Endothelial cell of umbilical vein (primary cell): ENCODE data around the gene SOWAHD. TPM values are rescaled to one million over a fixed set of nuclear protein-coding genes. Genes with fewer than 3 reads are reported as not detected.

ENCODE experiments used
- BruUV-seq: library from RNA; stranded (reverse); fragments of 400-500 nt; replicated peaks from 2 replicates; lab custom pipeline; 2021; lab: Mats Ljungman, UMichigan
- CTCF ChIA-PET: fragments of 300-600, 350-600 bp; sonication (Branson Sonifier 250); formaldehyde crosslinking; loops from one replicate; lab custom pipeline; 2021; ENCODE audit warnings: antibody characterized with exemption, inconsistent platforms; lab: Charles Lee
- POLR2A ChIA-PET: fragments of 300-600, 350-600 bp; sonication (Branson Sonifier 250); formaldehyde crosslinking; loops from one replicate; lab custom pipeline; 2021; ENCODE audit warnings: antibody characterized with exemption, inconsistent platforms; lab: Charles Lee
- DNase-seq: peaks from one replicate; pipeline ENCODE4 v3.0.0-alpha.2; 2011; ENCODE audit warnings: low read depth, low spot score
- FAIRE-seq: peaks from 2 replicates; lab custom pipeline; 2011; peaks lifted over from hg19 to GRCh38; lab: Jason Lieb, UNC
- H2AFZ ChIP-seq: 2 replicates; pipeline ENCODE4 v1.6.0; 2012; ENCODE audit warnings: low read depth, low read length, control low read depth, inconsistent platforms
- H3K27ac ChIP-seq: 2 replicates; pipeline ENCODE4 v1.5.1; 2011; ENCODE audit warnings: low read depth, mild to moderate bottlenecking, control low read depth, low read length, moderate library complexity; ENCODE audit not compliant: insufficient read depth
- H3K27me3 ChIP-seq, 2 experiments: 2 replicates each; pipeline versions ENCODE4 v1.6.0 to v1.6.1; 2011; ENCODE audit warnings: low read length in 2 of 2, mixed read lengths in 1 of 2; ENCODE audit not compliant: control insufficient read depth in 2 of 2, insufficient read depth in 2 of 2
- H3K36me3 ChIP-seq, 2 experiments: 2 replicates in 1 of 2; 3 replicates in 1 of 2; pipeline ENCODE4 v1.5.1; 2011; ENCODE audit warnings: low read length in 2 of 2, mild to moderate bottlenecking in 1 of 2, moderate library complexity in 1 of 2; ENCODE audit not compliant: control insufficient read depth in 2 of 2, insufficient read depth in 2 of 2; ENCODE audit errors: extremely low read depth in 1 of 2
- H3K4me1 ChIP-seq: 3 replicates; pipeline ENCODE4 v1.5.1; 2011; ENCODE audit warnings: mild to moderate bottlenecking, low read length; ENCODE audit not compliant: control insufficient read depth, insufficient read depth; ENCODE audit errors: extremely low read depth
- H3K4me2 ChIP-seq: 2 replicates; pipeline ENCODE4 v1.6.1; 2011; ENCODE audit warnings: low read length, control low read depth, mixed read lengths; ENCODE audit not compliant: insufficient read depth
- H3K4me3 ChIP-seq, 3 experiments: fragments of 200-600 bp in 1 of 3; sonication (generic), shearing (Covaris generic) in 1 of 3; replicated peaks in 1 of 3; 2 replicates each; pipeline ENCODE4 v1.5.1; 2011 to 2016; ENCODE audit warnings: control low read depth in 3 of 3, low read length in 3 of 3, mild to moderate bottlenecking in 2 of 3, inconsistent platforms in 1 of 3, low read depth in 1 of 3, moderate library complexity in 1 of 3; ENCODE audit not compliant: insufficient read depth in 1 of 3
- H3K79me2 ChIP-seq: 2 replicates; pipeline ENCODE4 v1.6.0; 2012; ENCODE audit warnings: low read length, inconsistent platforms; ENCODE audit not compliant: control insufficient read depth, insufficient read depth
- H3K9ac ChIP-seq: replicated peaks from 2 replicates; pipeline ENCODE3; 2011; ENCODE audit warnings: low read length, control low read depth; ENCODE audit not compliant: insufficient read depth; ENCODE audit errors: extremely low read depth
- H3K9me1 ChIP-seq: replicated peaks from 3 replicates; pipeline ENCODE4 v1.6.0; 2011; ENCODE audit warnings: mild to moderate bottlenecking, low read length; ENCODE audit not compliant: control insufficient read depth, insufficient read depth; ENCODE audit errors: extremely low read depth
- H3K9me3 ChIP-seq: replicated peaks from 2 replicates; pipeline ENCODE4 v1.5.1; 2012; ENCODE audit warnings: low read length, inconsistent platforms; ENCODE audit not compliant: control insufficient read depth, insufficient read depth
- H4K20me1 ChIP-seq: replicated peaks from 2 replicates; pipeline ENCODE3; 2011; ENCODE audit warnings: mild to moderate bottlenecking, low read length; ENCODE audit not compliant: control insufficient read depth, insufficient read depth; ENCODE audit errors: extremely low read depth
- CTCF ChIP-seq, 2 donors: IDR thresholded peaks; 1 replicate in 1 of 2; 2 replicates in 1 of 2; pipeline ENCODE4 v1.5.1; 2011; ENCODE audit warnings: low read length in 2 of 2, mild to moderate bottlenecking in 2 of 2, moderate library complexity in 2 of 2, control low read depth in 1 of 2, inconsistent platforms in 1 of 2, low read depth in 1 of 2; ENCODE audit not compliant: insufficient read depth in 1 of 2; ENCODE audit errors: extremely low read depth in 1 of 2
- EZH2 ChIP-seq: IDR thresholded peaks from 2 replicates; pipeline ENCODE4 v1.6.1; 2012; ENCODE audit warnings: borderline replicate concordance, low read depth, mild to moderate bottlenecking, moderate library complexity, low read length, inconsistent platforms; ENCODE audit not compliant: severe bottlenecking
- FOS ChIP-seq: IDR thresholded peaks from 2 replicates; pipeline ENCODE4 v1.6.1; 2011; ENCODE audit warnings: mild to moderate bottlenecking, low read length, moderate library complexity, borderline replicate concordance; ENCODE audit not compliant: insufficient read depth
- GATA2 ChIP-seq: IDR thresholded peaks from 2 replicates; pipeline ENCODE4 v1.7.0; 2011; ENCODE audit warnings: low read depth, mild to moderate bottlenecking, moderate library complexity, mixed read lengths, low read length; ENCODE audit not compliant: insufficient read length, insufficient read depth
- MAX ChIP-seq: IDR thresholded peaks from 2 replicates; pipeline ENCODE4 v1.6.1; 2011; ENCODE audit not compliant: insufficient read depth, insufficient read length
- MYC ChIP-seq: IDR thresholded peaks from one replicate; pipeline ENCODE4 v1.6.1; 2011; ENCODE audit warnings: mild to moderate bottlenecking, low read depth, low read length
- POLR2A ChIP-seq: IDR thresholded peaks from 2 replicates; pipeline ENCODE4 v1.6.1; 2012; ENCODE audit warnings: low read depth, mild to moderate bottlenecking, control low read depth, low read length
- POLR2AphosphoS5 ChIP-seq: IDR thresholded peaks from 2 replicates; pipeline ENCODE4 v1.6.1; 2012; ENCODE audit warnings: low read depth, mild to moderate bottlenecking, control low read depth, low read length, moderate library complexity; ENCODE audit not compliant: insufficient read depth
- dilution Hi-C: fragments of 300-500 bp; cut with MboI; formaldehyde crosslinking; loops from one replicate; pipeline ENCODE4 v1.15.0; 2019; ENCODE audit warnings: low sequenced_read_pairs; ENCODE audit not compliant: extremely low pct_ligation_motif_present
- intact Hi-C: fragments of 100-400 bp; cut with micrococcal nuclease; formaldehyde crosslinking; loops from one replicate; pipeline ENCODE4 v1.10.0; 2022
- polyA plus RNA-seq, 4 experiments: library from polyadenylated mRNA; depleted of rRNA in 3 of 4; stranded (reverse) in 3 of 4; unstranded in 1 of 4; fragments of >200 nt; gene quantifications; 2 replicates each; pipeline versions ENCODE4 v1.2.1 to v1.2.3, GENCODE V29; 2011 to 2012; ENCODE audit warnings: missing spikeins in 1 of 4
- total RNA-seq: library from RNA; stranded (reverse); gene quantifications from 2 replicates; pipeline ENCODE4 v1.2.3, GENCODE V29; 2021

The SOWAHD gene
- total and polyA plus RNA-seq, 2 donors (not counting 3 experiments of a cell fraction or from before 2014, with no cell fraction given): not detected

DNA sequence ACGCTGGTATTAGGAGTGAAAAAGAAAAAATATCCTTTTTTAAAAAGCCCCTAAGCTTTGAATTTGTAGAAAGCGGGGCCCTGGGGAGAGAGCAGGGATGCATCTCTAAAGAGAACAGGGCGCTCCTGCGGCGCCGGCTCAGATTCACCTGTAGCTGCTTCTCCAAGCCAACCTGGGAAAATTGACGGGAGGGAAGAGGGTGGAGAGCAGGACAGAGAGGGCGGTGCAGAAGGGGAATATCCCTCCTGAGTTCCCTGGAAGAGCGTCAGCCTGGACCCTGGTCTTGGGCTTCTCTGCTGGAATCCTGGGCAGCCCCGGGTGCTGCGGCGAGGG lies 776 bp upstream of the SOWAHD start:
- CTCF ChIA-PET: interaction anchor here (1.2 to 1.7 kb wide), 4 partner anchors 19 to 275 kb away, joined by 3 to 7 read pairs (median 4); no protein-coding TSS in a partner anchor
- H3K9me3 ChIP-seq: no peaks in the 10 kb centered on the region
- peaks cover 0 to 10% of the 10 kb centered on the region in 2 experiments for H3K27me3 ChIP-seq
- no peak for DNase-seq
- no TSS peak for BruUV-seq
- no peaks in the 10 kb centered on the region for H3K36me3 ChIP-seq
- POLR2A ChIA-PET: interaction anchor here (0.6 kb wide), 1 partner anchor 10 kb away, joined by 5 read pairs; no protein-coding TSS in a partner anchor
- H2AFZ ChIP-seq: peak overlapping the region; percentile 66
- H3K9me1 ChIP-seq: no peaks in the 10 kb centered on the region
- H3K79me2 ChIP-seq: no peaks in the 10 kb centered on the region
- H4K20me1 ChIP-seq: no peaks in the 10 kb centered on the region
- H3K4me1 ChIP-seq: peaks cover 3% of the 10 kb centered on the region
- H3K9ac ChIP-seq: no peak overlapping the region
- peak overlapping the region; percentile 31 for H3K4me2 ChIP-seq
- intact Hi-C loops (no loop called here), dilution Hi-C loops (no loop called here)
- TF ChIP-seq MAX: no peak
- no peak for TF ChIP-seq POLR2AphosphoS5
- TF ChIP-seq FOS: no peak
- no peak for TF ChIP-seq EZH2
- TF ChIP-seq CTCF (IDR thresholded peaks at IDR 0.05; ENCODE audit: extremely low read depth in 1 of 2, insufficient read depth in 1 of 2, low read depth in 1 of 2, low read length in 2 of 2): no peak
- TF ChIP-seq GATA2: no peak
- no peak for TF ChIP-seq MYC
- TF ChIP-seq POLR2A: no peak
- H3K27ac ChIP-seq: no peak overlapping the region
- no peak overlapping the region for H3K4me3 ChIP-seq
- FAIRE-seq: no peak
